HL-60 (cell line): Measurements from ENCODE around the gene AGPAT2.

Experiments used
- CTCF ChIP-seq: IDR thresholded peaks from one replicate; pipeline ENCODE4 v1.5.1; 2011; ENCODE audit warnings: low read length, control low read depth, inconsistent platforms; ENCODE audit not compliant: insufficient read depth
- POLR2AphosphoS5 ChIP-seq: IDR thresholded peaks from 2 replicates; pipeline ENCODE4 v1.6.1; 2012; ENCODE audit warnings: low read depth

GRCh38 chr9:136640171-136641111 is 46.8 kb downstream of the AGPAT2 start:
- TF ChIP-seq CTCF: no peak
- no peak for TF ChIP-seq POLR2AphosphoS5
